HG02642 (cell line): ENCODE data around the gene CACNA2D4.

Experiments
- ATAC-seq: cut with Tn5 transposase; IDR thresholded peaks from one replicate; pipeline ENCODE4 v1.9.1; 2021; ENCODE audit warnings: mild to moderate bottlenecking; ENCODE audit not compliant: unreplicated experiment, poor library complexity

CACNA2D4 gene

DNA sequence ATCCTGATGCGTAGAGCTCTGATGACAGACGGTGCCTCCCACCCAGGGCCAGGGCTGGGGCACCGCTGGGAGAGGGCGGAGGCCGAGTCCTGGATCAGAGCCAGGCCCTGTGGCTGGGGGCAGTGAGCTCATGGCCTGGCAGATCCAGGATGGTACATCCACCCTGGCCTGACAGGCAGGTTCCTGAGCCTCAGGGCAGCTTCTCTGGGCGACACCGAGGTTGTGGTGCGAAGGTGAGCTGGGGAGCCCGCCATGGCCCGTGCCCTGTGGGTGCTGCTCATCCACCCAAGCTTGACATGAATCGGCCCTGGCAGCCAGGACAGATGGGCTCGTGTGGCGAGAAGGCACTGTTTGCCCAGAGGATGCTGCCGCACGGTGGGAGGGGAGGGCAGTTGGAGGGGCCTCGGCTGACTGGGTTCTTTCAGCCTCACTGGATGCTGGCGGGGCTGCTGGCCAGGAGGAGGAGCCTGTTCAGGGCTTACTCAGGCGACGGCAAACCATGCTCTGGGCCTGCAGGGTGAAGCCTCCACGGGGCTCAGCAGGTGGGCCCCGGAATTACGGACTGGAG is 81.5 kb downstream of the CACNA2D4 start:
- ATAC-seq: no peak

GRCh38 chr12:1836241-1836803 is 82.1 kb downstream of the CACNA2D4 start:
- no peak for ATAC-seq

DNA sequence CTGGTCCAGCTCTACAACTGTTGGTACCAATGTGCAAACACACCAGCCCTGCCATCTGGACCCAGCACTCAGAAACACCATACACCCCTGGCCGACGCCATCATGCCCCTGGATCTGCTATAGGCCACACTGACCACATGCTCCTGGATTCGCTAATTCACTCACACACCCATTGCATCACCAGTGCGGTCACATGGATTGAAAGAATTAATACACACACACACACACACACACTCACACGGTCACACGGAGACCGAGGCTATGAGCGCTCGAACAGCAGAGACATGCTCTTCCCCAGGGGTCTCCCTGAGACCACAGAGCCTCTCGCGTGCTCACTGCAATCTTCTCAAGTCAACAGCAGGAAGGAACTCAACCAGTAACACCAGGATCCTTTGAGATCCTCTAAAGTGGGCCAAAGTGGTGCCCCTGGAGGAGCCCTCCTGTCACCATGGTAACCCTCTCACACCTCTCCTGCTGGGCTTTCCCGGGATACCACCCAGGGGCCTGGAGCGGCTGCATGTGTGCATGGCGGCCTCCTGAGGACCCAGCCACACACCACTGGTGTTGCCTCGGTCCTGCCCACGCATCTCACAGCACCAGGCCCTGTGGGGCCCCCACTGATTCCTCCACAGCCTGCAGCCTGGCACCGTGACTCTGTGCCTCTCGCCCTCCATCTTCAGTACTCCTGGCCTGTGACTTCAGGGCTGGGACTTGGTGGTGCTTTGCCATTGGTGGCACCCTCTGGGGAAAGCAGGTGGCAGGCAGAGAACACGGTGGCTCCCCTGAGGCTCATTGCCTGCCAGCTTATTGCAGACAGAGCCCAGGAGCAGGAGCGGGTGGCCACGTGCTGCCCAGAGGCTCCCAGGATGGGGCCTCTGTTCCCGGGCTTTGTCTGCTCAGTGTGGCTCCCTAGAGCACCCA is 83.0 kb downstream of the CACNA2D4 start:
- ATAC-seq: no peak

DNA sequence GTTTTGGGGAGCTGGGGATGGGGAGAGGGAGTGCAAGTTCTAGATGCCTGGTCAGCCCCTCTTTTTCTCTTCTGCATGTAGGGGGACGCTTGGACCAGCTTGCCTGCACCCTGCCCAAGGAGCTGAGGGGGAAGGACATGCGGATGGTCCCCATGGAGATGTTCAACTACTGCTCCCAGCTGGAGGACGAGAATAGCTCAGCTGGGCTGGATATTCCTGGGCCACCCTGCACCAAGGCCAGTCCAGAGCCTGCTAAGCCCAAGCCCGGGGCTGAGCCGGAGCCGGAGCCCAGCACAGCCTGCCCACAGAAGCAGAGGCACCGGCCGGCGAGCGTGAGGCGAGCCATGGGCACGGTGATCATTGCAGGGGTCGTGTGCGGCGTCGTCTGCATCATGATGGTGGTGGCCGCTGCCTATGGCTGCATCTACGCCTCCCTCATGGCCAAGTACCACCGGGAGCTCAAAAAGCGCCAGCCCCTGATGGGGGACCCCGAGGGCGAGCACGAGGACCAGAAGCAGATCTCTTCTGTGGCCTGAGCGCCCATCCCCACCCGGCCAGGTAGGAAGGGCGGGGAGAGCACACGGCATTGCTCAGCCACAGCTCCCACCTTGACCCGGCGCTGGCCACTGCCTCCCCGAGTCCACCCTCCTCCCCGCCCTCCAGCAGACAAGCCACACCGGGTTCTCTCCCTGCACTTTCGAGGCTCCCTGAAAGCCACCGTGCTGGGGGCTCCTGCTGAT is 84.1 kb downstream of the CACNA2D4 start:
- ATAC-seq: no peak

DNA sequence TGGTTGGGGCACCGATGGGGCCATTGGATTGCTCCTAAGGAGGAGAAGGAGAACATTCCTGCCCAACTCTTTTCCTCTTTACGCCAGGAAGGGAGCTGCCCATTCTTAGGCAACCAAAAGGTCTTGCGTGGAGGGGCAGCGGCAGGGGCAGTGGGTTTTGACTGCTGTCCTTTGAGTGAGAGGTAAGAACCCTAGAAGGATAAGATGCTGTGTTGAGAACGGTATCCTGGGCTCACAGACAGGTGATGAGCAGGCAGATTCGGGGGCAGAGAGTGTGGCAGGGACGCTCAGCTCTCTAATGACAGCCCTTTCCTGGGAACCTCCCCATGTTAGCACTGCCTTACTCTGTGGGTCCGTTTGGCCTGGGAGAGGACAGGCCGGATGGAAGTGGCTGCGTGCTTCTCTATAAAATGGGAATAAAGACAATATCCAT is 84.8 kb downstream of the CACNA2D4 start:
- no peak for ATAC-seq

- ATAC-seq: no peak
Measured at GRCh38 chr12:1832801-1833595, 85.5 kb downstream of the CACNA2D4 start.

DNA sequence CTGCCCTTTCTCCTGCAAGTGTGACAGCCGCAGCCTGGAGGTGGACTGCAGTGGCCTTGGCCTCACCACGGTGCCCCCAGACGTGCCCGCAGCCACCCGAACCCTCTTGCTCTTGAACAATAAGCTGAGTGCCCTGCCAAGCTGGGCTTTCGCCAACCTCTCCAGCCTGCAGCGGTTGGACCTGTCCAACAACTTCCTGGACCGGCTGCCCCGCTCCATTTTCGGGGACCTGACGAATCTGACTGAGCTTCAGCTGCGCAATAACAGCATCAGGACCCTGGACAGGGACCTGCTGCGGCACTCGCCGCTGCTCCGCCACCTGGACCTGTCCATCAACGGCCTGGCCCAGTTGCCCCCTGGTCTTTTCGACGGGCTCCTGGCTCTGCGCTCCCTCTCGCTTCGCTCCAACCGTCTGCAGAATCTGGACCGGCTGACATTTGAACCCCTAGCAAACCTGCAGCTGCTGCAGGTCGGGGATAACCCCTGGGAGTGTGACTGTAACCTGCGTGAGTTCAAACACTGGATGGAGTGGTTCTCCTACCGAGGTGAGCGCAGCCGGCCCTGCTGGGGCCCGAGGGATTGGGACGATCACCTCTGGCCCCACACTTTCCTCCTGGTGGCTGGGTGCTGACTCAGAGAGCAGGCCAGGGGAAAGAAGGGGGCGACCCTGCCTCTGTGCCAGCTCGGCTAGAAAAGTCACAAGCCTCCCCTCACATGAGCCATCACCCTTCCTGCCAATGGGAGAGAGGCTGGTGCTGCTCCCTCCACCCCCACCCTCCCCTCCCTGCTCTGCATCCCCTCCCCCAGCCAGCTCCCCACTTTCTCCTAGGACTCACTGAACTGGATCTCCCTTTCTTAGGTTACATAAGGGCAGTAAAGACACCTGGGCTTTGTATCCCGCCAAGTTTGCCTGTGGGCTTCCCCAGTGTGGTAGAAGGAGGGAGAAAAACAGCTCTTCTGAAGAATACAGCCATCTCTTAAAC is 87.2 kb downstream of the CACNA2D4 start:
- no peak for ATAC-seq

DNA sequence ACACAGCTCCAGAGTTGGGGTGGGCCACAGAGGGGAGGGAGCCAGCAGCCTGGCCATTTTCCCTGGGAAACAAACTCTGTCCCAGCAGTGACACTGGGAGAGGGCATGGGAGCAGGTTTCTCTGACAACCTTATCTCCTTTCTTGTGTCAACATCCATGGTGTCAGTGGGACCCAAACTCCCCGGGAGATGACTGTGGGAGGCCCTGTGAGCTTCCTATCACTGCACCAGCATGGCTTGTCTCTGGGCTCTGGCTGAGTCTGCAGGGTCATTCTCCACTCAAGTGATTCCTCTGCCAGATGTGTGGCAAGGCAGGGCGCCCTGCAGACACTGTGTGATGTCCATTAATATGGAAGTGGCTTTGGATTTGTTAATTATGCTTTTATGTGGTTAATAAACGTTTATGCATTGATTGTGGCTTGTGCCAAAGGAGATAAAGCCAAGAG is 88.0 kb downstream of the CACNA2D4 start:
- no peak for ATAC-seq

DNA sequence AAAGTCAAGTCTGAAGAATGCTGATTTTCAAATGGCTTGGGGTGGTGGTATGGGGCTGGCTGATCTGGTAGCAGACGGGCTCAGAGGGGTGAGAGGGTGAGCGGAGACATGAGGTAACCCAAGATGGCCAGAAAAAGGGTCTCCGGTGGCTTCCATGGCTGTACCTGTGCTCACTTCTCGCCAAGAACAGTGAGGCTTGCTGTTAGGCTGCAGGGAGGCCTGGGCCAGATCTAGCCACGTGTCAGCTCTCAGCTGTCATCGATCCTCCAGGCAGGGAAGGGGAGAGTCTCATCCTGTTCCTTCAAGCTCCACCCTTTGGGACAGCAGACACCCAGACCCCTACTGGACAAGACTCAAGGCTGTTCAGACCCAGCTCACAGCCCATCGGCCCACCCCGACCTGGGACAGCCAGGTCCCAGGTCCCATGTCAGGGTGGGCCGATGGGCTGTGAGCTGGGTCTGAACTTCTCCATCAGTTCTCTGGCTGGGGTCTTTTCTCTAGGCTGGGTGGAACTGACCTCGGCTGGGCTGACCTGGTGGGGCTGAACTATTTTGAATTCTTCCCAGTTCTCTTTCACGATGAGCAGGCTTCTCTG is 89.0 kb downstream of the CACNA2D4 start:
- ATAC-seq: no peak

GRCh38 chr12:1828856-1829255 is 89.6 kb downstream of the CACNA2D4 start:
- ATAC-seq: no peak

GRCh38 chr12:1827826-1828805 is 90.3 kb downstream of the CACNA2D4 start:
- ATAC-seq: no peak

DNA sequence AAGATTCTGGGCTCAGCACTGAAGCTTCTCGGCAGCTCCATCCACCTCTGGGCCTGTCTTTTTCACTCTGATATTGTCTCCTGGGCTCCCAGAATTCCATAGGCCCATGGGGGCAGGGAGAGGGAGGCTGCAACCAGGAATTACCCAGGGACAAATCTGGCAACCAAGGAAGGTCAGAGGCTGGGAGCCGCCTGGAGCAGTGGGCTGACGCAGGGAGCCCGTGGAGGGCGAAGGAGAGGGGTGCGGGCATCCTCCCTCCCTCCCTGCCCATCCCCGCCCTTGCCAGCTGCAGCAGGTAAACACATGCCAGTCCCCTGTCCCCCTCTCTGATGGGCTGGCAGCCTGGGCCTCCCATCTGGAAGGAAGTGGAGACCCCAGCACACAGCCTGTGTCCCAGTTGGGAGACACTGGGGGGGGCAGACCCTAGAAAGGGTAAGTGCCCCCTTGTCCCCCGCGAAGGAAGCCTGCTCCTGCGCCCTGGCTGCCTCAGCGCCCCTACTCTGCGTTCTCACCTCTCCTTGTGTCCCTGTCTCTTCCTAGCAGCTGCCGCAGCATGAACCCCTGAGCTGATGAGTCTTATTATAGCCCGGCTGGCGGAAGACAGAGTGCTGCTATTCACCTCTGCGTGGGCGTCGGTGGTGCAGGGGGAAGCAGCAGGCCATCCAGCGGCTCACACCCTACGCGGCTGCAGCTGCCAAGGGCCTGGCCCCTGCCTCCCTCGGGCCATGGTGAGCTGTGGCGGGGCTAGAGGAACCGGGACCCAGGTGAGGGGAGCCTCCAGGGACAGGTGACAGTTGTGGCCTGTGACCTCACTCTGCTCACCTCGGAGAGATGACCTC is 91.4 kb downstream of the CACNA2D4 start:
- ATAC-seq: no peak

DNA sequence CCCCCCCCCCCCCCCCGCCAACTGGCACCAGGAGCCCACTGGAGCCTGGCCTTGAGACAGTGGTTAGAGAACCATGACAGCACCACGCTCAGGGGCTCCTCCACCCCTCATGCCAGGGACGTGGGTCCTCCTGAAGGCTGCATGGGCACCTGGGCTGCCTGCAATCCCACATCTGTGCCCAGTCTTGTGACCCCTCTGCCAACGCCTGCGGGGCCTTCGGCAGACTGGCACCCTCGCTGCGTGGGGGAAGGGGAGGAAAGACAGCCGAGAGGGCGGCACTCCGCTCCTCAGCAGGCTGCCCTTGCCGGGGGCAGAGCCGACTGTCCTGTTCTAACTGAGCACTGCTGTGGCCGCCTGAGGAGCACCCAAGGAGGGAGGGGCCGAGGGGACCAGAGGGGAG is 92.1 kb downstream of the CACNA2D4 start:
- ATAC-seq: no peak

- ATAC-seq: no peak
Measured at GRCh38 chr12:1825382-1826102, 92.9 kb downstream of the CACNA2D4 start.

GRCh38 chr12:1823237-1823636 is 95.2 kb downstream of the CACNA2D4 start:
- ATAC-seq: no peak

- no peak for ATAC-seq
Measured at GRCh38 chr12:1822699-1823098, 95.8 kb downstream of the CACNA2D4 start.
